Activated CD4-positive, alpha-beta T cell treated with anti-CD3 and anti-CD28 coated beads, Interleukin-2, amount 50 U/mL, for 16 hours (primary cell): ENCODE data around the gene ANO6.

ENCODE experiments used
- DNase-seq: peaks from one replicate; pipeline ENCODE4 v3.0.0-alpha.2; 2020

ANO6 gene

DNA sequence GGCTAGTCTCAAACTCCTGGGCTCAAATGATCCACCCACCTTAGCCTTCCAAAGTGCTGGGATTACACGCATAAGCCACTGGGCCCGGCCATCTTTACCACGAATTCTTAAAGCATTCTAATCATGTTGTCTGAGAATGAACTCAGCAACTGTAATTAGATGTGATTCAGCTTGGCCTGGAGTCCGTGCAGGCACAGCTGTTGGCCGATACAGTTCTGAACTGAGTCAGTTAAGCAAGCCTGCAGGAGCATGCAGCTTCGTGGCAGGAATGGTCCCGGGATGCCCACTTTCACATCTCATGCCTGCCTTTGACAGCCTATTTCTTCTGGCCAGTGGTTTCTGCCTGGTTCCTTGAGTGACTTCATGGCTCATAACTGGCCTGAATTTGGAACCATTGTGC, 194.1 kb downstream of the ANO6 start:
- DNase-seq = no peak

DNA sequence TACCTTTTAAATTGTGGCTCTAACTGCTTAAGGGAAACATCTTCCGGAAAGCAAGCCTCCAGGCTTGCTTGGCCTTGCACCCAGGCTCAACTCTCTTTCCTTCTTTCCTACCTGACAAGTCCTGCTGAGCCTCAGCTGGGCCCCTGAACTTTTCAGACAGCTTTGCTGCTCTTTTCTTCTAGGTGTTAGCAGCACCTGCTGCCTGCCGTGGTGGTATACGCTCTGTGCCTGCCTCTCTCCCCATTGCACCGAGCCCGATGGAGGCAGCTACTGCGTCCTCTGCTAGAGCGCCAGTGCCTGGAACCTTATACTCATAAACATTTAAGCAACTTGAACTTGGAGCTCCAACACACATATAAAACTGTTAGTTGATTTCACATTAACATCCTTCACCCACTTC, 195.7 kb downstream of the ANO6 start:
- no peak for DNase-seq

DNA sequence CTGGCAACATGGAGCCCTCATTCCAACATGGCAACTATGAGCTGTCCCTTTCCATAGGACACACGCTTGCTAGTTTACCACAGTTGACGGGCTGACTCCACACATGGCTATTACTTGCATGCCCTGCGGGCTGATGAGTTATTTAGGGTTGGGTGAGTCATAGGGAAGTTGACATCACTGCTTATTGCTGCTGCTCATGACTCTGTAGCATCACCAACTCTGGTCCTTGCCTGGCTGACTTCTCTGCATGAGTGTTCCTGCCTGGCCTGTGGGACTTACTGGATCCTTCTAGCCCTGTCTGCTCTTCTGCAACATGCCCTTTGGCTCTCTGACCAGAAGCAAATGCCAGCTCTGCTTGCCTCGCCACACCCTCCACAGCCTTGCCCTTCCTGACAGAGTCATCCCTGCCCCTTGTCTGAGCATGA, 199.5 kb downstream of the ANO6 start:
- peak; percentile 84 for DNase-seq

DNA sequence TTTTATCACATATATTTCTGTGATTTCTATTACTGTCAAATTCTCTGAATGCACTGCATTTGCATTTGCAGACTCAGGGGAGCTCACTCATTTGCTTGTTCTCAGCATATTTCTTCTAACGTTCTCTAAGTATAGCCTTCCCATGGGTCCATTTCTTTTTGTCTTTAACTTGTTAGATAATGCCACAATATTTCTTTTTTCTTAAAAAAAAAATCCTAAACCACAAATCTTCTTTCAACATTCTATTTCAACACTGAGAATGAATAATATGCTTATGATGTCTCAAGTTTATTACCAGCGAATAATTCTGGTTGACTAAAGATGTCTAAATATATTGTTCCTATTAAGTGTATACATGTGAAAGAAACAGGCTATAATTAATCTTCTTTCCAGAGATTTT, 200.2 kb downstream of the ANO6 start:
- DNase-seq = no peak

DNA sequence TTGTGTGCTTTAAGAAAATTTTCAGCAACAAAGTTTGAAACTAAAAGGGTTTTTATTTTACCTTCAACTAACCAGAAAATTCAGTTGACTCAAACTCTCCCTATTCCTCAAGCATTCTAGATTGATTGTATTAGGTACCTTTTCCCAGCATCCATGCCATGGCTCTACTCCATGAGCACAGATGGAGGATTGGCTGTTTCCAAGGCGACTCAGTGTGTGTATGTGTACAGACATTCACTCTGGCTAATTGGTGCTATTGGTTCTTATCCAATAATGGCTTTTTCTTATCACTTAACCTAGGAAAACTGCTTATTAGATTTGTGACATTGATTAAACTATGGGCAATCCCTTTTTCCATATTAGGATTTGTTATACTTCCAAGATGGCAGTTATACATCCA, 202.6 kb downstream of the ANO6 start:
- DNase-seq = no peak

DNA sequence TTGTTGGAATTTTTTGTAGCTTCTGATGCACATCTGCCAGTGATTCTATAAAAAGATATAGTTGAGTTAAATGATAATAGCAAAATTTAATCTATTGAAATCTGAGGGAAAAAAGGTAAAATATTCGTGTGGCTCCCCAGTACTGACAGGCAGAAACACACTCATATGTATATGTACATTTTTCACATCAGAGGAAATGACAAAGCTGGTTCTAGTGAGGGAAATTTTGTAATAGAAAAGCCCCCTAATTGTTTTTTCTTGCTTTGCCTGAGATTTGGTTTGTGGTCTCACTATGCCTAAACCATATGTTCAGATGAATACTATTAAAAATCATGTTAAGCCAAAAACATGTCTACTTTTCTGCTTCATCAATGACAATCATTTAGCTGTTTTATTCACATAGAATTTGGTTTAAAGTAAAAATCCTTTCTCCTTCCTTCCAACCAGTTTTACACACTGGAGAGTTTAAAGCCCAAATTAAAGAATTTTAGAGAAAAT, 203.5 kb downstream of the ANO6 start:
- no peak for DNase-seq

DNA sequence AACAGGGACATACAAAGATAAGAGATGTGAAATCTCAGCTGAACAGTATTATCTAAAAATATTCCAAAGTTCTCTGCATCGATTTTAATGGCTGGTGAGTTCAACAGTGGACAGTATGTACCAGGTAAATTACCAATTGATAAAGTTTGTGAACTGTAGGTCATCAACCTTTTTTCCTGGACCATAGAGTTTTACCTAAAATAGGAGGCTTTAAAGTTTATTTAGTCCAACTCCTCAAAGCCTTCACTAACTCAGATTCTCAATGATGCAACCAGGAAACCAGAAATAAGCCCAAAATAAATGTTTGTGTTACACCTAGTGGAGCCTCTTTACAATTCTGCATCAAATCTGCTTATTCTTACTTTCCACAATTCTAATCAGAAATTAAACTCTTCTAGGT, 205.8 kb downstream of the ANO6 start:
- no peak for DNase-seq

DNA sequence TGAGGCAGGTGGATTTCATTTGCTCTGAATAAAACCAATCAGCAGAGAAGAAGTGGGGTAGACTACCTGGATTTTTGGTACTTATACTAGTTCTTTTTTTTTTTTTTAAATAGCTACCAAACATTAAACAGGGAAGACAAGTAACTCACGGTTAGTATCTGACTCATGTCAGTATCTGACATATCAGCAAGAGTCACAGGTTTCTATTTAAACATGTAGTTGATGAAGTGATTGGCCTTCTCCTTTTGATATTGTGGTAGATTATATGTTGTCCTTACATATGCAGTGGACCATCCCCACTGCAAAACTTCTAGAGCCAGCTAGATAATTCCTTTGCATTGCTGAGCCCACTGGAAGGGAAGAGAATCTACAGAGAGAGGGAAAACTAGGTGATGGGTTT, 208.0 kb downstream of the ANO6 start:
- peak; percentile 15 for DNase-seq

DNA sequence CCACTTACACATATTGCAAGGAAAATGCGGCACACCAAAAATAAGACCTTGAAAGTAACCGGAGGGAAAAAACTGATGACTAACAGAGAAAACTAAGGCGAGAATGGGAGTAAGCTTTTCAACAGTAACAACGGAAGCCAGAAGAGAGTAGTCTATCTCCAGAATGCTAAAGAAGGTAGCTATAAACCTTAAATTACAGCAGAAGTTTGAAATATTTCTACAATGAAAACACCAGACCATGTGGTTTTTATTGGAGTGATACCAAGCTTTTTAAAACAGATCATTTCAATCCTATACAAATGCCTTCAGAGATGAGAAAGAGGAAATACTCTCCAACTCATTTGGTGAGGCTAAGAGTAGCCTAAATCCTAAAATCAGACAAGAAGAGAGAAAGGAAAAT, 209.5 kb downstream of the ANO6 start:
- DNase-seq = no peak

DNA sequence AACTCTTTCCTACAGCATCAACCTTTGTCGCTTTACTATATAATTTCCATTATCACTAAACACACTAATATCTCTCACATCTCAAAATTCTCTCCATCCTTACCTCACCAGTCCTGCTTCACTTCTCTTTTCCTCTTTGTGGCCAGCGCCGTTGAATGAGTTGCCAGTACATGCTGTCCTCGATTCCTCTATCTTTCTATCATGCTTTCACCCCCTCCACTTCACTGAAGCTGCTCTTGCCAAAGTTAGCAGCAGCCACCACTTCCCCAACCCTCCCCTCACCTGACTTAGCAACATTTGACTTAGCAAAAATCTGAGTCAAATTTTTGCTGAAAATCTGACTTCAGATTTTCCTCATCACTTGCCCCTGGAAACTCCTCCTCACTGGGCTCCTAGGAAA, 210.4 kb downstream of the ANO6 start:
- DNase-seq = no peak

DNA sequence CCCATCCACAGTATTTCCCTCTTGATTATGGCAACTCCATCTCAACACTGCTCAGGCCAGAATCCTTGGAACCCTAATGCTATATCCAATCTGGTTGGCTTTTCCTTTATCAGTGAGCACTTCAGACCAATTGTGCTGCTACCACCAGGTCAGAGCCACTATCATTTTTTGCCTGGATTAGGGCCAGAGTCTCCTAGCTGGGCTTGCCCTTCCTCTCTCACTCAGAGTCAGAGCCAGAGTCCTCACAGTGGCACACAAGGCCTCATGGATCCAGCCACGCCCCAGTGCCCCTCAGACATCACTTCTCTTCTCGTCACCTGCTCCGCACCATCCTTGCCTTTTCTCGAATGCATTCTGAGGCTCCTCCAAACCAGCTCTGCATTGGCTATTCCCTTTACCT, 211.1 kb downstream of the ANO6 start:
- no peak for DNase-seq

DNA sequence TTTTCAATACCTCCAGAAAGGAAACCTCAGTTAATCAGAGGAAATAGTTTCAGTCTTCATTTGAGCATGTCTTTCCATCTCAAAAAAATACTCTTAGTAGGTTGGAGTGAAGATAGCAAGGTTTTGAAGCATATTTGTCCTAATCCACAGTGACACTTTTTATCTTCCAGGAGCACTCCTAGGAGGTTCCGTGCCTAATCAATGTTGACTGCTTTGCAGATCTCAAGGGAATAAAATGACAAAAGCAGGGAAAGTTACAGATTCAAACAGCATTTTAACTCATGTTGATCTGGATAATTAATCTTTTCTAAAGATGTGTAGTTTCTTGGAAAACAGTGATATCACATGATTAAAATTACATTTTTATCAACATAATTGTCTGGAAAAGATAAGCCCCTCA, 213.9 kb downstream of the ANO6 start:
- no peak for DNase-seq

DNA sequence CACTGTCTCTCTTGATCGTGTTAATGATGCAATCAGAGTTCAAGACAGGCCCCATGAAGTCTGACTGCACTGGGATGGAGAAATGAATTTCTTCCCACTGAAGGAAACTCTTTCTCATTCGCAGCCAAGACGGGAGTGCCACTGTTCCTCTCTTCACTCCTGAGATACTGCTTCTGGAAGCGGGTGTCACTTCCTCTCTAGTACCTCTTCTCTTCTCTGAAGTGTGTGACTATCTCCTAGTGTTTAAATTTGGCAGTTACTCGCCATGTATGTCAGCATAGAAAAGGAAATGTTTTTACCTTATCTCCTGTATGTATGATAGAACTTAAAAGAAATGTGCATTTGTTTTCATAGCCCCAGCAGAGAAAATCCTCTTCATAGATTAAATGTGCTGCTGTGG, 215.2 kb downstream of the ANO6 start:
- DNase-seq = no peak

DNA sequence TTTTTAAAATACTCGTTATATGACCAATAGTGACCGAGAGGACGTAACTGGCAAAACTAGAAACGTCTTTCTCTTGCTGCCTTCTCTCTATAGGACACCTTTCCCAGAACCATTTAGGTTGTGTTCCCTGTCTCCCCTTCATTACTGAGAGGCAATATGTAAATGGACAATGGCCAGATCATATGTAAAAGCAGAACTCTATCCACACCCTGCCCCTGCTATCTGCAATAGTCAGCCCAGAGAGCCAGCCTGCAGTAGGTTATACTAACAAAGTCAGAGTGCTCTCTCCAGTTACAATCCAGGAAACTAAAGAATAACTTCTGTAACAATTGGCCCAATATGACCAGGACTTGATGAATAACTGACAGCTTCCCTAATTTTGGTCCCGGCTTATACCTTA, 216.8 kb downstream of the ANO6 start:
- DNase-seq = no peak

DNA sequence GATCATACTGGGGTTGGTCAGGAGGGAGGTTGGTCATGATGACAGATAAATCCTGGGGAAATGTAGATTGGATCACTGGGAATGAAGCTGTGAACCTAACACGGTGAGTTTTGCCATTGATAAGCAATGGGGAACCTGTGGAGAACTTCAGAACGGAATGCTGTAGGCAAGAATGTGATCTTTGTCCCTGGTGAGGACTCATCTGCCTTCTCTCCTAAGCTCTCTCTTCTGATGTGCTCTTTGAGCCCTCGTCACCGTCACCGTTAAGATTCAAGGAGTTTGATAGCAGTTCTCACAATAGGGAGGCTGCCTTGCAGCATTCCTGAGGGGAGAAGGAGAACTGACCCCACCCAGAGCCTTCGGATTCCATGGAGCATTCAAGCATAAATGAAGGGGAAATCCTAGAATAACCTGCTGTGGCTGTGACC, 217.6 kb downstream of the ANO6 start:
- DNase-seq = no peak

DNA sequence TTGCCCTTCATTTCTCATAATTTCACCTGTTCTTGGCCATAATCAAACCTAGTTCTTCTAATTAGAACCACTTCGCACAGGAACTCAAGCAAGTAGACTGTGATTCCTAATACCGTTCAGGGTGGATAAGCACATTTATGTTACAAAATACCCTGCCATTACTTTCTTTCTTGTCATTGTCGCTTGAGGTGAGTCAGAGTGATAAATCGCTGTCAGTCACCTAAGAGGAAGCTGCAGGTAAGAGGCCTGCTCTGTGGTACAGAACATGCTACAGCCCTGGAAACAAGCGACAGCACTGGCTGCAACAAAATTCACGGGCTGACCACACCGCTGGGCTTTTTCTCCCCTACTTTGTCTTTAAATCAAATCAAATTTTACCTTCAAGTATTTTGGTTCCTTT, 218.2 kb downstream of the ANO6 start:
- no peak for DNase-seq

DNA sequence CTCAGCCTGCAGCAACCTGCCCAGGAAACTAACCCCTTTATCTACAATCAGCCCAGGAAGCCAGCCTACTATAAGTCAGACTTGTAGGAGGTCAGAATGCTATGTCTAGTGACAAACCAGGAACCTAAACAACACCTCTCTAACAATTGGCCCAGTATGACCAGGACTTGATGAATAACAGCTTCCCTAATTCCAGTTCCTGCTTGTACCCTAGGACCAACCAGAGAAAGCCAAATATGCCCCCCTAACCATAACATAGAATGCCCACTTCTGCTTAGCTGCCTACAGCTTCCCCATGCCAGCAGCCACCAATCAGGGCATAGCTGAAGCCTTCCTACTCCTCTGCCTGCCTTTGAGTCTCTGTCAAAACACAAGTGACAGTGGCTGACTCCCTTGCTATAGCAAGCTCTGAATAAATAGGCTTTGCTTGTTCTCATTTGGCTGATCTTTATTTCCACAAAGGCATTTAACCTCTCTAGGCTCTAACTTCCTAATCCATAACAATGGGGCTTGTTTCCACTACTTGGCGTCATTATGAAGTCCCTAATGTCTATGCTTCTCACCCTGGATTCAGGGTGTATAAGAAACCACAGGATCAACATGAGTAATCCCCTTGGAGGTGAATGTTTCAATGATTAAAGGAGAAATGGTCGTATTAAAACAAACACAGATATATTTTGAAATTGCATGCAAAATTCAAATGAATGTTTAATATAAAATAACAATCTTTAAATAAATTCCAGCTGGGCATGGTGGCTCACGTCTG, 220.2 kb downstream of the ANO6 start:
- no peak for DNase-seq

DNA sequence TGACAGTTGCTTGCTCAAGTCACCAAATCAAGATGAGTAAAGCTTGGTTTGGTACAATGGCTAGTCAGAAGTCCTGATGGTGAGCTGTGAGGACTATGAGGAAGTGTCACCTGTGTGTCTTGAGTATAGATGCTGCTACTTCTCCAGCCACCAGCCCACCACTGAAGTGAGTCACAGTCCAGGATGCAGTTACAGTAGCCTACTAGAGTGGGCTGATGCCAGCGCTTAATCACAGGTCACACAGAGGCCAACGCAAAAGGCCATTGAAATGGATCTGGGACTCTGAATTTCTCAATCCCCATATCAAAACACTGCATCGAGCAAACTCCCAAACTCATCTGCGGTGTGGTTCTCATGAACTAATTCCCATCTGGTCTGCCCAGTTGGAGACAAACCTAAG, 223.1 kb downstream of the ANO6 start:
- DNase-seq = no peak

DNA sequence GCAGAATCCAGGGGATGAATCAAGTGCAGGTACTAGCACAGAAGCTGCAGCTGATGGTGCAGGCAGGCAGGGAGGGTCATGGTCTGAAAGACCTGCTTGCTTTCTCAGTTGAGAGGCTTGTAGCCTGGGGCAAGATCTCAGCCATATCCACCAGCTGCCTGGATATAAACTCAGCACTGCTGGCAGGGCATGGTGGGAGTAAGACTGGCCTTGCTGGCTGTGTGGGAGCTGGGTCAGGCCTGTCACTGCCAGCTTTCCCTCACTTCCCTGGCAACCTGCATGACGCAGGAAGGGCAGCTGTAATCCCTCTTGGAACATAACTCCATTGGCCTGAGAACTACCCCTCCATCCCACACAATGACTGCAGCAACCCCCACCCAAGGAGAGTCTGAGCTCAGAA, 230.1 kb downstream of the ANO6 start:
- no peak for DNase-seq

DNA sequence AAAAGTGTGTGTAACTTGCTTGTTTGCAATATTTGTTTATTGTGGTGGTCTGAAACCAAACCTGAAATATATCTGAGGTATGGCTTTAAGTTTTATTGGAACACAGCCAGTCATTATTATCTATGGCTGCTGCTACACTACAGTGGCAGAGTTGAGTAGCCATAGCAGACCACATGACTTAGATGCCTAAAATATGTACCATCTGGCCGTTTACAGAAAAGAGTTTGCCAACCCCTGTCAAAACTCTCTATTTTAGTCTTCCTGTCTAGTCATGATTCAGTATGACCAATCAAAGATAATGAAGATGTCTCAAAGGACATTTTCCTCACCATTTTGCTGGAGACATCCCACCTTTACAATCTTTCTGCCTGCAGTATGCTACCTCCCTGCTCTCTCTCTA, 242.3 kb downstream of the ANO6 start:
- DNase-seq = no peak

DNA sequence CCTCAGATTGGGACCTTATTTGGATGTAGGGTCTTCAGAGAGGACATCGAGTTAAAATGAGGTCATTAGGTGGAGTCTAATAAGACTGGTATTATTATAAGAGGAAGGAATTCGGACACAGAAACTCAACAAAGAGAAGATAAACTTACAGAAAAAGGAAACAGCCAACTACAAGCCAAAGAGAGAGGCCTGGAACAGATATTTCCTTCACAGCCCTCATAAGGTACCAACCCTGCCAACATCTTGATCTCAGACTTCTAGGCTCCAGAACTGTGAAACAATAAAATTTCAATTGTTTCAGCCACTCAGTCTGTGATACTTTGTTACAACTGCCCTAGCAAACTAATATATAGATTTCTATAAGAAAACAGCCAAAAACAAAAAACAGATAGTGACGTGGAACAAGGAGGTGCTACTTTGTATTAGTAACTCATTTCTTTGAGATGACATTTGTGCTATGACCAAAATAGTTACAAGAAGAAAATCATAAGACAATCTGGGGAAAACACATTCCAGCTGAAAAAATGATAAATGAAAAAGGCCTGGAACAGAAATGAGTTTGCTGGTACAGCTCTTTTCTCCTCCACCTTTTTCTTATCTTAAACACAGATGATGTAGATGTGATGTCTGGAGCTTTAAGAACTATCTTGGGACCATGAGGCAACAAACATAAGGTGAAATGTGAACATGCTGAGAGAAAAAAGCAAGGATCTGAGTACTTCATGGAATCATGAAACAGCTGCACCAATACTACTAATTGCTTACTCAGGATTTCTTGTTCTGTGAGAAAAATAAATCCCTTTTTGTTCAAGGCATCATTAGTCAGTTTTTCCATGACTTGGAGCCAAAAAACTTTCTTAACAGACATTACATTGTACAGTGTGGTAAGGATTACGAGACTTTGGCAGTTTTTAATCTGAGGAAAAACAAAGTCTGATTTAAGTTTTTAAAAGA, 243.2 kb downstream of the ANO6 start:
- DNase-seq = no peak

DNA sequence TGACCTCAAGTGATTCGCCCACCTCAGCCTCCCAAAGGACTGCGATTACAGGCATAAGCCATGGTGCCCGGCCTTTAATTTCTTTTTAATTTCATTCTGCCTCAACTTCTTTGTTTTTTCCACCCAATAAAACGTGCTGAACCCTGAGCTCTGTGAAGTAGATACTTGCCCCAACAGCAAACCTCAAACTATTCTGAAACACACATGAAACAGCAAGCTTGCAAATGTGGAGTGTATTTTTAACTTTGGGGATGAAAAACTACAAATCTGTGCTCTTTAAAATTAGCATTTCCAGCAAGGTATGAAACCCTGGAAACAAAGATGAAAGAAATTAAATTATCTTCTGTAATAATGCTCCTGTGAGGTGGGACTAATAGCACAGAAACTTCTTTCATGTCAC, 246.6 kb downstream of the ANO6 start:
- DNase-seq = no peak

DNA sequence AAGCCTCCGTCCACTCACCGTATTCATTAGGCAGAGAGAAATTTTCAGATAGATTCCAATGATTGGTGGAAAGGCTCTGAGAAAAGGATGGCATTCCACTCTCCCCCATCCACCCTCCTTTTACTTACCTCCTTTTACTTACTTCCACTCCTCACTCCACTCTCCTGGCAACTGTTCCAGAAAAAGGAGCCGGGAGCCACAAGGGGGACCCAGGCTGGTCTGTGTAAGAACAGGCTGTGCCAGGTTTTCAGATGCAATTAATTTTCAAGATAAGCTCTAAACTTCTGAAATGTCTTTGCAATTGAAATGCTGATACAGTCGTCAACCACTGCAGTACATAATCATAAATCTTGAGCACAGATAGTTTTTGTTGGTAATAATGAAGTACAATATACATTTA, 248.8 kb downstream of the ANO6 start:
- no peak for DNase-seq
